OCI-LY1 (cell line): ENCODE data around the gene TRIM66.

Source experiments
- H2AFZ ChIP-seq: fragments of 200-600 bp; sonication (generic), shearing (Covaris generic); 2 replicates; pipeline ENCODE4 v1.6.0; 2014; ENCODE audit warnings: antibody characterized with exemption, mild to moderate bottlenecking, low read length
- H3F3A ChIP-seq: fragments of 200-600 bp; sonication (generic), shearing (Covaris generic); 2 replicates; pipeline ENCODE4 v1.6.0; 2014; ENCODE audit warnings: mild to moderate bottlenecking, antibody characterized with exemption, low read length, moderate library complexity; ENCODE audit not compliant: insufficient read depth
- H3K27ac ChIP-seq: fragments of 200-600 bp; sonication (generic); 2 replicates; pipeline ENCODE4 v1.5.1; 2014; ENCODE audit warnings: low read length, mixed run types, mild to moderate bottlenecking, low read depth; ENCODE audit not compliant: poor library complexity, severe bottlenecking
- H3K27me3 ChIP-seq: fragments of 200-600 bp; sonication (generic); 2 replicates; pipeline ENCODE4 v1.6.0; 2014; ENCODE audit warnings: antibody characterized with exemption, mild to moderate bottlenecking, low read length, moderate library complexity; ENCODE audit not compliant: insufficient read depth
- H3K36me3 ChIP-seq: fragments of 200-600 bp; sonication (generic); 2 replicates; pipeline ENCODE4 v1.6.1; 2014; ENCODE audit warnings: mild to moderate bottlenecking, antibody characterized with exemption, low read length, moderate library complexity, mixed read lengths; ENCODE audit not compliant: insufficient read depth
- H3K4me1 ChIP-seq: fragments of 200-600 bp; sonication (generic); 2 replicates; pipeline ENCODE4 v1.5.1; 2014; ENCODE audit warnings: mild to moderate bottlenecking, low read length, moderate library complexity; ENCODE audit not compliant: insufficient read depth, severe bottlenecking
- H3K4me2 ChIP-seq: fragments of 200-600 bp; sonication (generic), shearing (Covaris generic); 2 replicates; pipeline ENCODE4 v1.6.1; 2014; ENCODE audit warnings: low read length
- H3K4me3 ChIP-seq: fragments of 200-600 bp; sonication (generic); 2 replicates; pipeline ENCODE4 v1.5.1; 2014; ENCODE audit warnings: low read length, low read depth, mild to moderate bottlenecking, mixed read lengths; ENCODE audit not compliant: poor library complexity, severe bottlenecking
- H3K79me2 ChIP-seq: fragments of 200-600 bp; shearing (Covaris generic); 2 replicates; pipeline ENCODE4 v1.6.1; 2016; ENCODE audit warnings: mixed run types, low read length, mixed read lengths; ENCODE audit not compliant: insufficient read depth
- H3K9ac ChIP-seq: fragments of 200-600 bp; sonication (generic), shearing (Covaris generic); 2 replicates; pipeline ENCODE4 v1.6.1; 2014; ENCODE audit warnings: mild to moderate bottlenecking, low read length, mixed read lengths
- H3K9me2 ChIP-seq: fragments of 200-600 bp; sonication (generic), shearing (Covaris generic); 2 replicates; pipeline ENCODE4 v1.6.1; 2014; ENCODE audit warnings: low read depth, mild to moderate bottlenecking, low read length, mixed read lengths
- H3K9me3 ChIP-seq: fragments of 200-600 bp; shearing (Covaris generic); 2 replicates; pipeline ENCODE4 v1.6.1; 2014; ENCODE audit warnings: low read length, mixed read lengths
- H4K20me1 ChIP-seq: fragments of 200-600 bp; sonication (generic), shearing (Covaris generic); 2 replicates; pipeline ENCODE4 v1.6.0; 2016; ENCODE audit warnings: mild to moderate bottlenecking, low read length; ENCODE audit not compliant: insufficient read depth
- CTCF ChIP-seq: fragments of 200-600 bp; sonication (generic), shearing (Covaris generic); IDR thresholded peaks from 2 replicates; pipeline ENCODE4 v1.5.1; 2017; ENCODE audit warnings: mild to moderate bottlenecking, antibody characterized with exemption, low read length, moderate library complexity, mixed read lengths
- EZH2 ChIP-seq: fragments of 200-600 bp; sonication (generic), shearing (Covaris generic); IDR thresholded peaks from 2 replicates; pipeline ENCODE4 v1.8.0; 2017; ENCODE audit warnings: borderline replicate concordance, mixed run types, mild to moderate bottlenecking, antibody characterized with exemption, low read length, moderate library complexity, mixed read lengths

TRIM66 gene

GRCh38 chr11:8601376-8602133 is 80.9 kb downstream of the TRIM66 start:
- TF ChIP-seq EZH2 = no peak
- TF ChIP-seq CTCF = no peak
- no peaks in the 10 kb centered on the region for H3K36me3 ChIP-seq
- no peak overlapping the region for H3K4me2 ChIP-seq
- no peak overlapping the region for H3K4me3 ChIP-seq
- no peak overlapping the region for H2AFZ ChIP-seq
- H3K9me2 ChIP-seq = no peaks in the 10 kb centered on the region
- H3K27me3 ChIP-seq = no peaks in the 10 kb centered on the region
- no peaks in the 10 kb centered on the region for H3K9me3 ChIP-seq
- H4K20me1 ChIP-seq = no peaks in the 10 kb centered on the region
- H3K9ac ChIP-seq = no peak overlapping the region
- no peaks in the 10 kb centered on the region for H3K4me1 ChIP-seq
- no peaks in the 10 kb centered on the region for H3K79me2 ChIP-seq
- no peaks in the 10 kb centered on the region for H3F3A ChIP-seq
- no peak overlapping the region for H3K27ac ChIP-seq

GRCh38 chr11:8598506-8598905 is 84.0 kb downstream of the TRIM66 start:
- Histone ChIP-seq H3K4me2 (no peak overlapping the region), H4K20me1 (no peaks in the 10 kb centered on the region), H3K9me2 (no peaks in the 10 kb centered on the region), H3K27ac (no peak overlapping the region), H2AFZ (no peak overlapping the region), H3K9me3 (no peaks in the 10 kb centered on the region), H3K27me3 (no peaks in the 10 kb centered on the region), H3K9ac (no peak overlapping the region), H3F3A (no peaks in the 10 kb centered on the region), H3K4me3 (no peak overlapping the region), H3K79me2 (no peaks in the 10 kb centered on the region), H3K4me1 (peaks cover 9% of the 10 kb centered on the region), H3K36me3 (no peaks in the 10 kb centered on the region)
- no peak for TF ChIP-seq CTCF
- no peak for TF ChIP-seq EZH2

GRCh38 chr11:8597182-8597581 is 85.3 kb downstream of the TRIM66 start:
- Histone ChIP-seq H3K27ac (no peak overlapping the region), H3K9me3 (no peaks in the 10 kb centered on the region), H3K36me3 (no peaks in the 10 kb centered on the region), H3K27me3 (no peaks in the 10 kb centered on the region), H3F3A (no peaks in the 10 kb centered on the region), H3K79me2 (no peaks in the 10 kb centered on the region), H2AFZ (no peak overlapping the region), H3K9me2 (no peaks in the 10 kb centered on the region), H3K4me3 (no peak overlapping the region), H3K4me2 (no peak overlapping the region), H3K4me1 (peaks cover 9% of the 10 kb centered on the region), H4K20me1 (no peaks in the 10 kb centered on the region), H3K9ac (no peak overlapping the region)
- TF ChIP-seq EZH2 (no peak), CTCF (no peak)
